Neuronal stem cell (in vitro differentiated cells): ENCODE data around the gene VTI1A.

Experiments used
- DNase-seq: peaks from one replicate; pipeline ENCODE4 v3.0.0-alpha.2; 2013; ENCODE audit warnings: low spot score
- H2AFZ ChIP-seq: one replicate; pipeline ENCODE4 v1.6.1; 2013; ENCODE audit warnings: mild to moderate bottlenecking, low read length, inconsistent platforms
- H2AK5ac ChIP-seq: 2 replicates; pipeline ENCODE4 v1.6.1; 2013; ENCODE audit warnings: low read depth, mild to moderate bottlenecking, inconsistent platforms, low read length, moderate library complexity, mixed read lengths
- H2BK120ac ChIP-seq: 2 replicates; pipeline ENCODE4 v1.6.1; 2013; ENCODE audit warnings: low read depth, mild to moderate bottlenecking, inconsistent platforms, low read length, moderate library complexity, mixed read lengths
- H2BK12ac ChIP-seq: one replicate; pipeline ENCODE4 v1.6.1; 2013; ENCODE audit warnings: low read length, inconsistent platforms
- H2BK15ac ChIP-seq: 2 replicates; pipeline ENCODE4 v1.6.1; 2013; ENCODE audit warnings: mild to moderate bottlenecking, low read length, inconsistent platforms, mixed read lengths
- H2BK5ac ChIP-seq: one replicate; pipeline ENCODE4 v1.6.1; 2013; ENCODE audit warnings: inconsistent platforms, mild to moderate bottlenecking, low read length, moderate library complexity
- H3K14ac ChIP-seq: one replicate; pipeline ENCODE4 v1.6.1; 2013; ENCODE audit warnings: low read length, inconsistent platforms
- H3K18ac ChIP-seq: 2 replicates; pipeline ENCODE4 v1.6.1; 2013; ENCODE audit warnings: low read length, inconsistent platforms
- H3K23ac ChIP-seq: 2 replicates; pipeline ENCODE4 v1.6.1; 2013; ENCODE audit warnings: low read depth, mild to moderate bottlenecking, mixed read lengths, low read length, inconsistent platforms; ENCODE audit not compliant: poor library complexity
- H3K27ac ChIP-seq: replicated peaks from 3 replicates; pipeline ENCODE4 v1.5.1; 2013; ENCODE audit warnings: low read length, inconsistent platforms
- H3K27me3 ChIP-seq, 3 experiments: 2 replicates each; pipeline ENCODE4 v1.6.1; 2013; ENCODE audit warnings: low read length in 3 of 3, mild to moderate bottlenecking in 2 of 3, inconsistent platforms in 1 of 3, low read depth in 1 of 3, mixed read lengths in 1 of 3, moderate library complexity in 1 of 3; ENCODE audit not compliant: control insufficient read depth in 3 of 3, insufficient read depth in 3 of 3
- H3K36me3 ChIP-seq, 2 donors: replicated peaks in 1 of 2; 2 replicates each; pipeline ENCODE4 v1.6.1; 2013; ENCODE audit warnings: low read length in 2 of 2; ENCODE audit not compliant: control insufficient read depth in 2 of 2, insufficient read depth in 2 of 2
- H3K4ac ChIP-seq: 2 replicates; pipeline ENCODE4 v1.6.1; 2013; ENCODE audit warnings: inconsistent platforms, mild to moderate bottlenecking, low read length, moderate library complexity
- H3K4me1 ChIP-seq, 2 donors: 1 replicate in 1 of 2; 2 replicates in 1 of 2; pipeline ENCODE4 v1.6.1; 2013; ENCODE audit warnings: low read length in 2 of 2, low read depth in 1 of 2; ENCODE audit not compliant: control insufficient read depth in 2 of 2, insufficient read depth in 1 of 2
- H3K4me2 ChIP-seq: one replicate; pipeline ENCODE4 v1.6.1; 2013; ENCODE audit warnings: mild to moderate bottlenecking, low read length, inconsistent platforms; ENCODE audit not compliant: insufficient read depth, poor library complexity, severe bottlenecking
- H3K4me3 ChIP-seq, 2 donors: 2 replicates each; pipeline ENCODE4 v1.5.1; 2013; ENCODE audit warnings: low read length in 2 of 2, mild to moderate bottlenecking in 2 of 2, inconsistent platforms in 1 of 2, moderate library complexity in 1 of 2
- H3K79me1 ChIP-seq: one replicate; pipeline ENCODE4 v1.6.1; 2013; ENCODE audit warnings: low read depth, mild to moderate bottlenecking, inconsistent platforms, low read length, moderate library complexity
- H3K9ac ChIP-seq: one replicate; pipeline ENCODE4 v1.6.1; 2013; ENCODE audit warnings: mild to moderate bottlenecking, low read depth, low read length, inconsistent platforms; ENCODE audit not compliant: poor library complexity
- H3K9me3 ChIP-seq, 2 donors: replicated peaks in 1 of 2; 2 replicates each; pipeline versions ENCODE3 to v1.6.1; 2013; ENCODE audit warnings: low read length in 2 of 2, mild to moderate bottlenecking in 2 of 2, inconsistent platforms in 1 of 2, low read depth in 1 of 2, mixed read lengths in 1 of 2, moderate library complexity in 1 of 2; ENCODE audit not compliant: control insufficient read depth in 2 of 2, insufficient read depth in 1 of 2
- H4K8ac ChIP-seq: one replicate; pipeline ENCODE4 v1.6.1; 2013; ENCODE audit warnings: low read depth, mild to moderate bottlenecking, inconsistent platforms, low read length, moderate library complexity
- H4K91ac ChIP-seq: one replicate; pipeline ENCODE4 v1.6.1; 2013; ENCODE audit warnings: low read length, low read depth, mild to moderate bottlenecking, inconsistent platforms; ENCODE audit not compliant: poor library complexity
- WGBS, 2 donors: extraction: QIAGEN DNeasy Blood & Tissue Kit; methylation state at CpG; one replicate each; pipeline ENCODE4 v1.1.7; 2013; ENCODE audit warnings: missing lambda C conversion rate in 2 of 2, mixed read lengths in 1 of 2; ENCODE audit not compliant: insufficient read length in 2 of 2, insufficient replicate concordance in 1 of 2; ENCODE audit errors: extremely low coverage in 2 of 2; 5-methylcytosine and 5-hydroxymethylcytosine counted together

VTI1A gene

GRCh38 chr10:112429147-112429546 lies 17.9 kb upstream of the VTI1A start:
- no peak overlapping the region for H2BK12ac ChIP-seq
- DNase-seq: no peak
- H3K9me3 ChIP-seq: no peaks in the 10 kb centered on the region
- H3K36me3 ChIP-seq: peaks cover 13 to 60% of the 10 kb centered on the region in 2 donors
- no peak overlapping the region for H2AFZ ChIP-seq
- no peak overlapping the region for H3K14ac ChIP-seq
- no peak overlapping the region for H2BK15ac ChIP-seq
- H3K9ac ChIP-seq: no peak overlapping the region
- no peak overlapping the region for H3K18ac ChIP-seq
- H3K4ac ChIP-seq: no peak overlapping the region
- no peak overlapping the region for H2BK5ac ChIP-seq
- no peaks in the 10 kb centered on the region for H3K27me3 ChIP-seq
- no peak overlapping the region for H3K4me2 ChIP-seq
- H3K27ac ChIP-seq: no peak overlapping the region
- peaks cover 0 to 2% of the 10 kb centered on the region in 2 donors for H3K4me1 ChIP-seq
- H3K79me1 ChIP-seq: no peaks in the 10 kb centered on the region
- 100% methylated on average over 2 of the region's 3 CpGs; no CpG with 5 or more reads in 1 of the 2 donors for WGBS, 2 donors
- H2AK5ac ChIP-seq: no peak overlapping the region
- no peak overlapping the region for H4K91ac ChIP-seq
- no peak overlapping the region for H3K23ac ChIP-seq
- no peak overlapping the region for H3K4me3 ChIP-seq
- no peak overlapping the region for H4K8ac ChIP-seq
- no peak overlapping the region for H2BK120ac ChIP-seq

GRCh38 chr10:112429654-112430230 lies 17.3 kb upstream of the VTI1A start:
- Histone ChIP-seq H3K4ac (no peak overlapping the region), H3K9me3 (no peaks in the 10 kb centered on the region), H3K27ac (no peak overlapping the region), H4K8ac (no peak overlapping the region), H2BK15ac (no peak overlapping the region), H3K9ac (no peak overlapping the region), H2BK12ac (no peak overlapping the region), H2BK5ac (no peak overlapping the region), H2BK120ac (no peak overlapping the region), H3K79me1 (no peaks in the 10 kb centered on the region), H3K18ac (no peak overlapping the region), H2AFZ (no peak overlapping the region), H2AK5ac (no peak overlapping the region), H3K23ac (no peak overlapping the region), H3K27me3 (no peaks in the 10 kb centered on the region), H3K4me2 (no peak overlapping the region), H3K4me3 (no peak overlapping the region), H3K4me1 (peaks cover 0 to 2% of the 10 kb centered on the region in 2 donors), H3K14ac (no peak overlapping the region), H4K91ac (no peak overlapping the region), H3K36me3 (peaks cover 14 to 66% of the 10 kb centered on the region in 2 donors)
- DNase-seq: no peak
- WGBS, 2 donors: no CpG with 5 or more reads among the region's 15 CpGs

GRCh38 chr10:112433136-112433535 lies 13.9 kb upstream of the VTI1A start:
- Histone ChIP-seq H3K18ac (no peak overlapping the region), H3K14ac (no peak overlapping the region), H4K91ac (no peak overlapping the region), H3K4me2 (no peak overlapping the region), H2BK12ac (no peak overlapping the region), H4K8ac (no peak overlapping the region), H3K36me3 (peaks cover 18 to 95% of the 10 kb centered on the region in 2 donors), H3K4ac (no peak overlapping the region), H3K4me1 (no peaks in the 10 kb centered on the region), H2BK15ac (no peak overlapping the region), H3K27me3 (no peaks in the 10 kb centered on the region), H2BK120ac (no peak overlapping the region), H2AK5ac (no peak overlapping the region), H3K4me3 (no peak overlapping the region), H2BK5ac (no peak overlapping the region), H3K27ac (no peak overlapping the region), H3K79me1 (no peaks in the 10 kb centered on the region), H2AFZ (no peak overlapping the region), H3K9me3 (no peaks in the 10 kb centered on the region), H3K9ac (no peak overlapping the region), H3K23ac (no peak overlapping the region)
- no CpG with 5 or more reads among the region's 2 CpGs for WGBS, 2 donors
- no peak for DNase-seq

GRCh38 chr10:112434988-112435619 lies 11.9 kb upstream of the VTI1A start:
- no peak overlapping the region for H4K91ac ChIP-seq
- no peak overlapping the region for H2AK5ac ChIP-seq
- no peak overlapping the region for H2BK5ac ChIP-seq
- no peaks in the 10 kb centered on the region for H3K79me1 ChIP-seq
- H2AFZ ChIP-seq: no peak overlapping the region
- no peaks in the 10 kb centered on the region for H3K27me3 ChIP-seq
- no peaks in the 10 kb centered on the region for H3K9me3 ChIP-seq
- no CpG with 5 or more reads among the region's 2 CpGs for WGBS, 2 donors
- H2BK15ac ChIP-seq: no peak overlapping the region
- H3K23ac ChIP-seq: no peak overlapping the region
- no peak overlapping the region for H3K9ac ChIP-seq
- no peak overlapping the region for H3K27ac ChIP-seq
- no peak overlapping the region for H3K14ac ChIP-seq
- H3K4me1 ChIP-seq: no peaks in the 10 kb centered on the region
- no peak overlapping the region for H3K4me3 ChIP-seq
- H3K18ac ChIP-seq: no peak overlapping the region
- no peak overlapping the region for H2BK120ac ChIP-seq
- DNase-seq: no peak
- H3K36me3 ChIP-seq: peaks cover 15 to 98% of the 10 kb centered on the region in 2 donors
- H3K4ac ChIP-seq: no peak overlapping the region
- H3K4me2 ChIP-seq: no peak overlapping the region
- no peak overlapping the region for H2BK12ac ChIP-seq
- no peak overlapping the region for H4K8ac ChIP-seq
